NCI-H1436 (cell line): ENCODE results near the gene FA2H.
A peak's percentile ranks its signal among the peaks of the same experiment; 100 is the strongest.
"Not testable (repeated sequence)": the region's sequence is repeated elsewhere in the genome, so short reads cannot be mapped to it uniquely, and the experiment has no call there.

Source experiments
- DNase-seq: peaks from one replicate; lab custom pipeline; 2025; lab: John Stamatoyannopoulos, UW

FA2H gene, protein sequence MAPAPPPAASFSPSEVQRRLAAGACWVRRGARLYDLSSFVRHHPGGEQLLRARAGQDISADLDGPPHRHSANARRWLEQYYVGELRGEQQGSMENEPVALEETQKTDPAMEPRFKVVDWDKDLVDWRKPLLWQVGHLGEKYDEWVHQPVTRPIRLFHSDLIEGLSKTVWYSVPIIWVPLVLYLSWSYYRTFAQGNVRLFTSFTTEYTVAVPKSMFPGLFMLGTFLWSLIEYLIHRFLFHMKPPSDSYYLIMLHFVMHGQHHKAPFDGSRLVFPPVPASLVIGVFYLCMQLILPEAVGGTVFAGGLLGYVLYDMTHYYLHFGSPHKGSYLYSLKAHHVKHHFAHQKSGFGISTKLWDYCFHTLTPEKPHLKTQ

DNA sequence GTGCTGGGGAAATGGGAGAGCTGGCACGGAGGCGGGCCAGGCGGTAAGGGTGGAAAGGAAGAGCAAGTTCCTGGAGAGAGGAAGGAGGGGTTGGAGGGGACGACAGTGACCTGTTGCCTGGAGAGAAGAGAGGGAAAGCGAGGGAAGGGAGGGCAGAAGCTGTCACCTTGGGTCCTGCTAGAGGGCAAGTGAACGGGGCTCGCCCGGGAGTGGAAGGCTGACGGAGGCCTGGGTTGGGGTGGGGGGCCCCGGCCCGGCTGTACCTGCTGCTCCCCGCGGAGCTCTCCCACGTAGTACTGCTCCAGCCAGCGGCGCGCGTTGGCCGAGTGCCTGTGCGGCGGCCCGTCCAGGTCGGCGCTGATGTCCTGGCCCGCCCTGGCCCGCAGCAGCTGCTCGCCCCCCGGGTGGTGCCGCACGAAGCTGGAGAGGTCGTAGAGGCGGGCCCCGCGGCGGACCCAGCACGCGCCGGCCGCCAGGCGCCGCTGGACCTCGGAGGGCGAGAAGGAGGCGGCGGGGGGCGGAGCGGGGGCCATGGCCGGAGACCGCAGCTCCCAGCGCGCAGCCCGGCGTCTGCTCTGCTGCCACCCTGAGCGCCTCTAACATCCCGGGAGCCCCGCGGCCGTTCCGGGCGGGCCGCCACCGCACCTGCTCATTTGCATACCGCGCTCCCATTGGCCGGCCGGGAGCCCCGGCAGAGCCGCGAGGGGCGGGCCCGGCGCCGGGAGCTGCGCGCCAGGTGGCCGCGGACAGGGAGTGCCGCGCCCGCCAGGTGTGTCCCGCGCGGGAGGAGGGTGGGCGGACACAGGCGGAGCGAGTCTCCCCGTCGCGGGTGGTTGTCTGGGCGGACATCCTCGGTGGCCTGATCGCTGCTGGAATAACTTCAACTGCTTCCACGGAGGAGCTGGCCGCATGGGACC lies at the start of gene FA2H:
Gene FA2H (minus strand): TSS at position 598 of the 917 bp plus-strand sequence. CDS start 65 bp downstream, at position 533.
- peak; percentile 86 for DNase-seq

DNA sequence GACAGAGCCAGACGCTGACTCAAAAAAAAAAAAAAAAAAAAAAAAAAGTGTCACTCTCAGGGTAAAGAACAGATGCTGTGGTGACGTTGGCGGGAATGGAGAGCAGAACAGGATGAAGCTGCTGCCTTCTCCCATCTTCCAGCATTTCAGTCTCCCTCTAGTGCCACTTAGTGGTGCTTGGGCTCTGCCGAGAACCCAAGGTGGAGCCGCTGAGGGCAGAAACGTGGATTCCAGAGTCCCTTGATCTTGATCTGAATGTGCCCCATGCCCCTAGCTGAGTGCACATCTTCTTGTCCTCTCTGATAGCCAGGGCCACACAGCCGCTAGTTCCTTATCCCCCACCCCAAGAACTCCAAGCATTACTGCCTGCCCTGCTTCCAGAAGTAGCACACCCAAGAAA lies 43.2 kb upstream of the FA2H start:
- no peak for DNase-seq

DNA sequence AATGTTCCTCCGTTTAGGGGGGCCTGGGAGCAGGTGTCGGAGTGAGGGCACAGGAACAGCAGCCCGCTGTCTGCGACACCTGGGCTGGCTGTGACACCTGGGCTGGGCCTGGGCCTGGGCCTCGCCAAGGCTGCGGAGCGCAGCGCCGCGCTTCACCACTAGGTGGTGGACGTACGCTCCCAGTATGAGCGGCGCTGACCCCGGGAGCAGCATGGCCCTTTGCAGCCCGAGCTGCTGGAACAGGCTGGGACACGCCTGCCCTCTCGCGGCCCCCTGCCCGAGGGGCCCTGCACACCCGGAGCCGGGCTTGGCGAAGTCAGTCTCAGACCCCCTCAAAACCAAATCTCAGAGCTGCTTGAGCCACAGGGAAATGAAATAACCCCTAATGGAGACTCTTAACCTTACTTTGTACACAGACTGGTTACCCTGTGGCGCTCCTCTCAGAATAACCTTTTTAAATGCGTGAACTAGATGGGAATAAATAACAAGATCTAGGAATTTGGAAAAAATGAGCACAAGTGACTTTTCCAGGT lies 38.6 kb upstream of the FA2H start:
- DNase-seq = peak; percentile 75

DNA sequence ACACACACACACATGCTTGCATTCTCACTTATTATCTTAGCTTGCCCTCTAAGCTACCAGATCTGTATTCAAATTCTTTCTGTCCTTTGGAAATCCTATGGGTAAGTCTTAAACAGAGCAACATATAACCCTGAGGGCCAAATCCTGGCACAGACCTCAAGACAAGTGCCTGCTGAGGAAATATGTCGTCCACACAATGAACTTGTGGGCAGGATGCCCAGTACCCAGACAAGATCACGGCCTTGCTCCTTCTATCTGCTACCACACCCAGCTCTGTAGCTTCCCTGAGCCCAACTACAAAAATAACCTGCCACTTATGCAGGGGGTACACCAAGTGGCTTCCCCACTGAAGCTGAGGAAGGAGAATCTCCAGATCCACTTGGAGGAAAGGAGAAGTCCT lies 37.3 kb upstream of the FA2H start:
- no peak for DNase-seq

DNA sequence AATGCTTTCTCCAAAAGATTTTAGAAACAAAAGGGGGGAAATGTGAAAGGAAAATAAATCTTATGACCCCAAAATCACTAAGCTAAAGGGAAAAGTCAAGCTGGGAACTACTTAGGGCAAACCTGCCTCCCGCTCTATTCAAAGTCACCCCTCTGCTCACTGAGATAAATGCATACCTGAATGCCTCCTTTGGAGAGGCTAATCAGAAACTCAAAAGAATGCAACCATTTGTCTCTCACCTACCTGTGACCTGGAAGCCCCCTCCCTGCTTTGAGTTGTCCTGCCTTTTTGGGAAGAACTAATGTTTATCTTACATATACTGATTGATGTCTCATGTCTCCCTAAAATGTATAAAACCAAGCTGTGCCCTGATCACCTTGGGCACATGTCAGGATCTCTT lies 36.6 kb upstream of the FA2H start:
- not testable (repeated sequence) for DNase-seq

DNA sequence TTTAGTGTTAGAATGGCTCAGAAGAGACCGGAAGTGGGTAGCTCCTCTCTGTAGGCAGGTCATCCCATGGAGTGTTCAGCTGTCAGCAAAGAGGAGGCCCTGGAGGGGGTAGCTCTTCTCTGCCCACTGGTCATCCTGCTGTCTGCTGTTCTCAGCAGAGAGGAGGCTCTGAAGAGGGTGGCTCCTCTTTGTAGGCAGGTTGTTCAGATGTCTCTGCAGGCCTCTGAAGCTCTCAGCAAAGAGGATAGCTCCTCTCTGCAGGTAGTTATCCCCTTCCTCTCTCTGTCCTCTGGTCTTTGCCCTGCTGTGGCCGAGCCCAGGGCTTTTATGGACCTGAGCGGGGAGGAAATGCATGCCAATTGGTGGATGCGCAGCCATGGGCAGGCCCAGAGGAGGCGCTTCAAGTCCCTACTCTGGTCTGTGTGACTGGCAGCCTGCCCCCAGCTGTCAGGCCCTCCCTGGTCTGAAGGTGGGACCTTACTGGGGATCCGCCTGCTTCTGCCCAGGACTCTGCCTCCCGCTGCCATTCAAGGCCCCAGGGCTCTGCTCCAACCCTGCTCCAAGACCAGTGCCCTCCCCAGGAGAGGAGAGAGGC lies 32.5 kb upstream of the FA2H start:
- no peak for DNase-seq

DNA sequence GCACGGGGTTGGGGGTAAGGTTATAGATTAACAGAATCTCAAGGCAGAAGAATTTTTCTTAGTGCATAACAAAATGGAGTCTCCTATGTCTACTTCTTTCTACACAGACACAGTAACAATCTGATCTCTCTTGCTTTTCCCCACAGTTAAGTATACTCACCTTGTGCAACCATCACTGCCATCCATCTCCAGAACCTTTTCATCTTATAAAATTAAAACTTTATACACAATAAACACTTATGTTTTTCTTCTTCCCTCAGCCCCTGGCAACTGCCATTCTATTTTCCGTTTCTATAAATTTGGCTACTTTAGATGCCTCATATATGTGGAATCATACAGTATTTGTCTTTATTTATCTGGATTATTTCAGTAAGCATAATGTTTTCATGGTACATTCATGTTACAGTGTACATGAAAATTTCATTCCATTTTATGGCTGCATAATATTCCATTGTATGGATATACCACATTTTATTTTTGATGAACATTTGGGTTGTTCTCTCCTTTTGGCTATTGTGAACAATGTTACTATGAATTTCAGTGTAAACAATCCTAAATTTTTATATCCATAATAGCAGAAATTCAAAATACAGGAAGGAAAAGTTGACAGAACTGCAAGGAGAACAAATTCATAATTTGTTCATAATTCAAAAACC lies 25.7 kb upstream of the FA2H start:
- no peak for DNase-seq

DNA sequence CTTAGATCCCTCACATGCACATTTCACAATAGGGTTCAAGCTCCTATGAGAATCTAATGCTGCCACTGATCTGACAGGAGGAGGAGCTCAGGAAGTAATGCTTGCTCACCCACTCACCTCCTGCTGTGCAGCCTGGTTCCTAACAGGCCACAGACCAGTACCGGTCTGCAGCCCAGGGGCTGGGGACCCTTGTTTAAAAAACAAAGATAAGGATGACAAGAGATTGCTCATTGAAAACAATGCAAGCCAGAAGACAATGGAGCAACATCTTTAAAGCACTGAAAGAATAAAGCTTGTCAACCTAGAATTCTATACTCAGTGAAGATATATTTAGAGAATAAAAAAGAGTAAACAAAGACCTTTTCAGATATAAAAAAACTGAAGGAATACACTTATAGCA lies 22.8 kb upstream of the FA2H start:
- no peak for DNase-seq

DNA sequence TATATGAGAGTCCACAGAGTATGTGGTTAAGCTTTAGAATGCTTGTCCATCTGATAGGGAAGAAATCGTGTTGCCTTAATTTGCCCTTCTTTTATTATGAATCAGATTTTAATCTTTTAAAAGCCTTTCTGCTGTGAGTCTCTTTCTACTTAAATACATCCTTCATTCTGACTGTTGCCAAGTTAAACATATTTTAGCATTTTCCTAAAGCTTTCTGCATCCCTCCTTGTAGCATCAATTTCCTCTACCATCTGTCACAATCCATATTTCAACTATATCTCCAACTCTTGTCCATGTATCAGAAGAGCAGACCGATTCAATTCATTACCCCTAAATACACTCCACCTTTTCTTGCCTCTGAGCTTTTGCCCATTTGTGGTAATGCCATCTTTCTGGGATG lies 20.5 kb upstream of the FA2H start:
- no peak for DNase-seq

DNA sequence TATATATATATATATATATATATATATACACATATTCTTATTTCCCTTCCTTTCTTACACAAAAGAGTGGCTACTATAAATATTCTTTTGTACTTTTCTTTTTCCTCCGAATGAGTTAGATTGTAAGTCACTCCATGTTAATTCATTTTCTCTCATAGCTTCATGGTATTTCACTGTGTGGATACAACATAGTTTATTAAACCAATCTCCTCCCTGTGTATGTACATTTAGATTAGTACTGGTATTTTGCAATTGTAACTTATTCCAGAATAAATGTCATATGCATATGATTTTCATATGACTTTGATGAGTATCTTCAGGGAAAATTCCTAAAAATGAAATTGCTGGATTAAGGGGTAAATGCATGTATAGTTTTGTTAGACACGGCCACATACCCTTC lies 20.0 kb upstream of the FA2H start:
- no peak for DNase-seq

DNA sequence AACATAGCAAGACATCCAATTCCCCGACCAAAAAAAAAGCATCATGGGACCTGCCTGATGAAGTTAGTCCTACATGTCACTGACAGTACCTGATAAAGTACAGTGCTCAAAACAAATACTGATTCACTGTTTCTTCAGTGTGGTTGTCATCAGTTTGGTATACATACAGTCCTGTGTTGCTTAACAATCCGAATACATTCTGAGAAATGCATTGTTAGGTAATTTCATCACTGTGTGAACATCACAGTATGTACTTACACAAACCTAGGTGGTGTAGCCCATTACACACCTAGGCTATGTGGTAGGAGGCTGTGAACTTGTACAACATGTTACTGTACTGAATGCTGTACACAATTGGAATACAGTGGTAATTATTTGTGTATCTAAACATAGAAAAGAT lies 19.0 kb upstream of the FA2H start:
- DNase-seq = no peak

DNA sequence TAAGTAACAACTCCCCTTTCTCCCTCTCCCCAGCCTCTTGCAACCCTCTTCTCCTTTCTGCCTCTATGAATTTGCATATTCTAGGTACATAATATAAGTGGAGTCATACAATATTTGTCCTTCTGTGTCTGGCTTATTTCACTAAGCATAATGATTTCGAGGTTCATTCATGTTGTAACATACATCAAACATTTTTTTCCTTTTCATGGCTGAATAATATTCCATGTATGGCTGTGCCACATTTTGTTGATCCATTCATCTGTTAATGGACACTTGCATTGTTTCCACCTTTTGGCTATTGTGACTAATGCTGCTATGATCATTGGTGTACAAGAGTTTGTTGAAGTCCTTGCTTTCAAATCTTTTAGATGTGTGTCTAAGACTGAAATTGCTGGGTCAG lies 17.6 kb upstream of the FA2H start:
- DNase-seq = no peak

DNA sequence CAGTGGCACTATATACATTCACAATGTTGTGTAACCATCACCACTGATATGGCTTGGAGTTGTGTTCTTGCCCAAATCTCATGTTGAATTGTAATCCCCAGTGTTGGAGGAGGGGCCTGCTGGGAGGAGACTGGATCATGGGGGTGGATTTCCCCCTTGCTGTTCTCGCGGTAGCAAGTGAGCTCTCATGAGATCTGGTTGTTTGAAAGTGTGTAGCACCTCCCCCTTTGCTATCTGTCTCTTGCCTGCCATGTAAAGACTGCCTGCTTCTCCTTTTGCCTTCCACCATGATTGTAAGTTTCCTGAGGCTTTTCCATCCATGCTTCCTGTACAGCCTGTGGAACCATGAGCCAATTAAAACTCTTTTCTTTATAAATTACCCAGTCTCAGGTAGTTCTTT lies 17.1 kb upstream of the FA2H start:
- not testable (repeated sequence) for DNase-seq

DNA sequence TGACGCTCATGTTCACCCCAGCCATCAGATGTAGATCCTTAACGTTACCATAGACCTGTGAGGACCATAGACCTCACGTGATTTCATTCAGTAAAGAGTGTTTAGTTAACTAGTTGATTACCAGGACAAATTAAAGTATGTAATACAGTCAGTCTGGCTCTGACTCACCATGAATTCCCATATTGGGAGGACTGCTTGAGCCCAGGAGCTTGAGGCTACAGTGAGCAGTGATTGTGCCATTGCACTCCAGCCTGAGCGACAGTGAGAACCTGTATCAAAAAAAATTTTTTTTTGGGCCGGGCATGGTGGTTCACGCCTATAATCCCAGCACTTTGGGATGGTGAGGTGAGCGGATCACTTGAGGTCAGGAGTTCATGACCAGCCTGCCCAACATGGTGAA lies 13.5 kb upstream of the FA2H start:
- no peak for DNase-seq

DNA sequence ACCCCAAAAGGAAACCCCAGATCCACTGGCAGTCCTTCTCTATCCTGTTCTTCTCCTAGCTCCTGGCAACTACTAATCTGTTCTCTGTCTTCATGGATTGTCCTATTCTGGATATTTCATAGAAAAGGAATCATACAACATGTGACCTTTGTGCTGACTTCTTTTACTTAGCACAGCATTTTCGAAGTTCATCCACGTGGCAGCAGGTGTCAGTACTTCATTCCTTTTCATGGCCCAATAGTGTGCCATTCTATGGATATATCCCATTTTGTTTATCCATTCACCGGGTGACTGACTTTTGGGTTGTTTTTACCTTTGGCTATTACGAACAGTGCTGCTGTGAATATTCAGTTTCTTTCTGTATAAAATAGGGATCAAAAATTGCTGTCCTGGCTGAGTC lies 10.4 kb upstream of the FA2H start:
- DNase-seq = no peak

DNA sequence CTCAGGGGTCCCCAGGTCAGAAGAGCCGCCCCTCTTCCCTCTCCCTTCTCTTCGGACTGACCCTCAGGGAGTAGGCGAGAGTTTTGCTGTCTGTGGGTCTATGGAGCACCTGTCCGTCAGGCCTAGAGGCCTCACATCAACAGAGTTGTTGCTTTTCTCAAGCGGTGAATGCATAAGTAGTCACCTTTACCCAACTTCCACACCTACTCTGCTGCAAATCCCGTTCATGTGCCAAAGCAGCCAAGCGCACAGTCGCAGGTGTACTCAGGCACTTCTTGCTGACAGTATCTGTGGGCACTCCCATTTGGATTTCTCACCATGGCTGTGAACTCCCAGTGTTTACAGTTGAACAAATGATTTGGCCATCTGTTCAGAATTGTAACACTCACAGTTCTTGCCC lies 4.0 kb upstream of the FA2H start:
- no peak for DNase-seq

DNA sequence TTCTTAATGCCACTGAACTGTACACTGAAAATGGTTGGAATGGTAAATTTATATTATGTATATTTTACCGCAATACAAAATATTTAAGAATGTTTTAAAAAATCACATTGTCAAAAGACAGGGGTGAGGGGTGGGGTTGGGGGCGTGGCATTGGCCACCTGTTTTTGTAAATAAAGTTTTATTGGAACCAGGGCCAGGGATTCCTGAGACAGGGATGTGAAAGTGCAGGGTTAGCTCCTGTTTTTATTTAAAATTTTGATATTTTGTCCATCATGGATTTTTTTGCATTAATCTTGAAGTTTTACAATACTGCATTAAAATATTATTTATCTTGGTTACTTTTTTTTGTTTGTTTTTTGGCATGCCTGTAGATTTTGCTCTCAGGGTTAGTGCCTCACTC lies 2.3 kb upstream of the FA2H start:
- no peak for DNase-seq

DNA sequence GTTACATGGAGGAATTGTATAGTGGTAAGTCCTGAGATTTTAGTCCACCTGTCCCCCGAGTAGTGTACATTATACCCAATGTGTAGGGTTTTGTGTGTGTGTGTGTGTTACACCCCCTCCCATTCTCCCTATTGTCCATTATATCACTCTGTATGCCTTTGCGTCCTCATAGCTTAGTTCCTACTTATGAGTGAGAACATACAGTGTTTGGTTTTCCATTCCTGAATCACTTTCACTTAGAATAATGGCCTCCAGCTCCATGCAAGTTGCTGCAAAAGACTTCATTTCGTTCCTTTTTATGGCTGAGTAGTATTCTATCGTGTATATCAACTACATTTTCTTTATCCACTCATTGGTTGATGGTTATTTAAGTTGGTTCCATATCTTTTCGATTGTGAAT lies 635 bp upstream of the FA2H start:
- DNase-seq = no peak

DNA sequence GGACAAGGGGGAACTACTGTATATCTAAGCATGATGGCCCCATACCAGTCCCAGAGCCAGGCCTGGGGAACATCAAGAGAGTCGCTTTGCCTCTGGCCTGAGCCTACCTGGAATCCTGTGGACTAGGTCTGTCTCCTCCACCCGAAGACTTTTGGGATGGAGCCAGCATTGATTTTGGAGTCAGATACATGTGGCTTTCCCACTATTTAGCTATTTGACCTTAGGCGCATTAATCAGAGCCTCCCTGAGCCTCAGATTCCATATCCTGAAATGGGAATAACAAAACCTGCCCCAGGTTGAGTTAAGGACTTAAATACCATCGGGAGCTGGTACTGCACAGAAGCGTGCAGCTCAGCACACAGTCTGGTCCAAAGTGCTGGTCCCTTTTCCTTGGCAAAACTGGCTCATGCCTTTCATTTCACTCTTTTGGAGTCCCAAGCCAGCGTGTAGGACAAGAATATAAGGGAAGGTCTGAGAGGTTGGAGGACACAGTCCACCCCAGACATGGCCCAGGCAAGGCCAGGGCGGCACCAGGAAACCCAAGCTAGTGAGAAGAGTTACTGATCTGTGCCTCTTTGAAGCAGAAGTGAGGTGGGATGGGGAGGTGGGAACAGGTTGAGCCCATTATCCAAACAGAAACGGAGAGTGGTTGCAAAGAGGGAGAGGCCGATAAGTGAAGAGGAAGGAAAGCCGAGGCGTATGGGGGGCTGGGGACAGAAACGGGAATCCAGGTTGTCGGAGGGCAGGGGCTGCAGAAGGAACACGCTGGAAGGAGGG lies 986 bp downstream of the FA2H start:
- DNase-seq = no peak

DNA sequence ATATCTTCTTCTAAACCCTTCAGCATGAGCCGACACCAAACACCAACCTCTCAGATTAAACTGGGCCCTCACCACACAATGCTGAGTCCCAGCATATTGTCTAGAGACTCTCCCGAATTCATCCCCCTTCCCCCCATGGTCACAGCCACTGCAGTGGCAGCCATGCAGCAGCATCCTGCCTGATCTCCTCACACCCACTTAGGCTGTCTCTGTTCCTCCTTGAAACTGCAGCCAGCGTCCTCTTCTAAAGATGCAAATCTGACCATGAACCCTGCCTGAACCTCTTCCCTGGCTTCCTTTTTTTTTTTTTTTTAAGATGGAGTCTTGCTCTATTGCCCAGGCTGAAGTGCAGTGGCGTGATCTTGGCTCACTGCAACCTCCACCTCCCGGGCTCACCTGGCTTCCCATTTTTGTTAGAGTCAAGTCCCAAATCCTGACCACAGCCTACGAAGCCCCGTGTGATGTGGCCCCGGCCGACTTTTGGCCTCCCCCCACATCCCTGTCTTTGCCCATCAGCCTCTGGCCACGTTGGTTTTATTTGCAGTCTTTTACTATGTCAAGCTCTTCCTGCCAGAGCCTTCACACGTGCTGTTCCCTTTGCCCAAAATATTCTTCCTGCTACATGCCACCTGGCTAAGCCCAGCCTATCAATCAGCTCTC lies 2.8 kb downstream of the FA2H start:
- DNase-seq = no peak
